NCI-H2227 (cell line): Measurements from ENCODE around the gene WNT4.
A peak's percentile ranks its signal among the peaks of the same experiment; 100 is the strongest.

Experiments used
- DNase-seq: peaks from one replicate; lab custom pipeline; 2025; ENCODE audit not compliant: unreplicated experiment; lab: John Stamatoyannopoulos, UW

Gene WNT4

GRCh38 chr1:22143065-22144033 is at the start of gene WNT4:
TSS of gene WNT4 (minus strand) at chr1:22143097. CDS start at chr1:22142922, 175 bp downstream.
- DNase-seq, result peak; percentile 73

GRCh38 chr1:22190731-22191130 is 47.8 kb upstream of the WNT4 start:
- DNase-seq, result no peak

- no peak for DNase-seq
Observed at GRCh38 chr1:22190251-22190650, 47.4 kb upstream of the WNT4 start.

- no peak for DNase-seq
Observed at GRCh38 chr1:22189619-22190018, 46.7 kb upstream of the WNT4 start.

GRCh38 chr1:22188914-22189313 is 46.0 kb upstream of the WNT4 start:
- no peak for DNase-seq

GRCh38 chr1:22188436-22188835 is 45.5 kb upstream of the WNT4 start:
- no peak for DNase-seq

GRCh38 chr1:22186311-22186710 is 43.4 kb upstream of the WNT4 start:
- no peak for DNase-seq

- peak; percentile 53 for DNase-seq
Observed at GRCh38 chr1:22184892-22185612, 42.2 kb upstream of the WNT4 start.

GRCh38 chr1:22184454-22184853 is 41.6 kb upstream of the WNT4 start:
- DNase-seq, result no peak

GRCh38 chr1:22182715-22183114 is 39.8 kb upstream of the WNT4 start:
- DNase-seq, result no peak

GRCh38 chr1:22179197-22179803 is 36.4 kb upstream of the WNT4 start:
- DNase-seq, result no peak

GRCh38 chr1:22177354-22178003 is 34.6 kb upstream of the WNT4 start:
- DNase-seq, result no peak

GRCh38 chr1:22176258-22176657 is 33.4 kb upstream of the WNT4 start:
- no peak for DNase-seq

- no peak for DNase-seq
Observed at GRCh38 chr1:22174446-22175220, 31.7 kb upstream of the WNT4 start.

GRCh38 chr1:22171951-22172715 is 29.2 kb upstream of the WNT4 start:
- no peak for DNase-seq

- DNase-seq, result no peak
Observed at GRCh38 chr1:22169816-22170215, 26.9 kb upstream of the WNT4 start.

- DNase-seq, result no peak
Observed at GRCh38 chr1:22168412-22168973, 25.6 kb upstream of the WNT4 start.

- DNase-seq, result no peak
Observed at GRCh38 chr1:22166439-22166838, 23.5 kb upstream of the WNT4 start.
